Mesodermal cell (in vitro differentiated cells): ENCODE data around the gene DPYD.

Source experiments
- H3K27ac ChIP-seq: 2 replicates; pipeline ENCODE4 v1.7.0; 2013; ENCODE audit warnings: mild to moderate bottlenecking, low read depth, low read length, moderate library complexity; ENCODE audit not compliant: severe bottlenecking
- H3K36me3 ChIP-seq: 2 replicates; pipeline ENCODE4 v1.7.1; 2013; ENCODE audit warnings: mild to moderate bottlenecking, low read length, moderate library complexity; ENCODE audit not compliant: control insufficient read depth, insufficient read depth
- H3K4me1 ChIP-seq: one replicate; pipeline ENCODE4 v1.7.1; 2013; ENCODE audit warnings: mild to moderate bottlenecking, low read length; ENCODE audit not compliant: insufficient read depth, control insufficient read depth, poor library complexity, severe bottlenecking
- H3K4me3 ChIP-seq: 2 replicates; pipeline ENCODE4 v1.7.0; 2013; ENCODE audit warnings: low read length, control low read depth, mild to moderate bottlenecking; ENCODE audit not compliant: insufficient read depth, poor library complexity, severe bottlenecking; ENCODE audit errors: extremely low read depth
- H3K9me3 ChIP-seq: 2 replicates; pipeline ENCODE4 v1.7.1; 2013; ENCODE audit warnings: mild to moderate bottlenecking, low read length, moderate library complexity; ENCODE audit not compliant: control insufficient read depth
- WGBS, 2 experiments: methylation state at CpG; one replicate each; pipeline ENCODE4 v1.1.5; 2013; ENCODE audit warnings: missing lambda C conversion rate in 2 of 2; ENCODE audit not compliant: insufficient coverage in 2 of 2; 5-methylcytosine and 5-hydroxymethylcytosine counted together

The DPYD gene

GRCh38 chr1:97925151-97925550, 4.3 kb upstream of the DPYD start:
- Histone ChIP-seq H3K9me3 (peaks cover 4% of the 10 kb centered on the region), H3K36me3 (no peaks in the 10 kb centered on the region), H3K4me3 (no peak overlapping the region), H3K4me1 (peaks cover 2% of the 10 kb centered on the region), H3K27ac (no peak overlapping the region)

GRCh38 chr1:97923811-97924210, 3.0 kb upstream of the DPYD start:
- H3K4me1 ChIP-seq, result peaks cover 2% of the 10 kb centered on the region
- WGBS, 2 experiments, result no CpG with 5 or more reads among the region's 2 CpGs
- H3K9me3 ChIP-seq, result peaks cover 4% of the 10 kb centered on the region
- H3K4me3 ChIP-seq, result no peak overlapping the region
- no peaks in the 10 kb centered on the region for H3K36me3 ChIP-seq
- no peak overlapping the region for H3K27ac ChIP-seq

GRCh38 chr1:97920276-97920831, 480 bp downstream of the DPYD start:
- H3K36me3 ChIP-seq, result no peaks in the 10 kb centered on the region
- no peaks in the 10 kb centered on the region for H3K9me3 ChIP-seq
- peak overlapping the region; percentile 72 for H3K4me3 ChIP-seq
- peak overlapping the region; percentile 49 for H3K27ac ChIP-seq
- peaks cover 11% of the 10 kb centered on the region for H3K4me1 ChIP-seq
- WGBS, 2 experiments, result 1% methylated on average over 14 to 15 of the region's 24 CpGs

- Histone ChIP-seq H3K4me1 (peaks cover 11% of the 10 kb centered on the region), H3K36me3 (no peaks in the 10 kb centered on the region), H3K9me3 (no peaks in the 10 kb centered on the region), H3K4me3 (peak overlapping the region; percentile 72), H3K27ac (no peak overlapping the region)
- WGBS, 2 experiments, result 78 to 86% methylated on average over 1 to 2 of the region's 6 CpGs
Measured at GRCh38 chr1:97919585-97920261, 1.1 kb downstream of the DPYD start.

- no peak overlapping the region for H3K4me3 ChIP-seq
- WGBS, 2 experiments, result 80% methylated on average over 1 of the region's 1 CpG; no CpG with 5 or more reads in 1 of the 2 experiments
- H3K4me1 ChIP-seq, result peaks cover 9% of the 10 kb centered on the region
- H3K27ac ChIP-seq, result no peak overlapping the region
- H3K9me3 ChIP-seq, result no peaks in the 10 kb centered on the region
- H3K36me3 ChIP-seq, result no peaks in the 10 kb centered on the region
Measured at GRCh38 chr1:97918961-97919360, 1.9 kb downstream of the DPYD start.

GRCh38 chr1:97913506-97914139, 7.2 kb downstream of the DPYD start:
- WGBS, 2 experiments, result 100% methylated on average over 1 of the region's 3 CpGs
- H3K4me1 ChIP-seq, result peaks cover 9% of the 10 kb centered on the region
- no peaks in the 10 kb centered on the region for H3K36me3 ChIP-seq

GRCh38 chr1:97911266-97912215, 9.3 kb downstream of the DPYD start:
- WGBS, 2 experiments, result 81 to 92% methylated on average over 4 to 5 of the region's 8 CpGs
- H3K27ac ChIP-seq, result no peak overlapping the region
- no peak overlapping the region for H3K4me3 ChIP-seq
- no peaks in the 10 kb centered on the region for H3K36me3 ChIP-seq
- H3K4me1 ChIP-seq, result peaks cover 5% of the 10 kb centered on the region
- no peaks in the 10 kb centered on the region for H3K9me3 ChIP-seq

More at GRCh38 chr1:97913506-97914139, 7.2 kb downstream of the DPYD start:
- Histone ChIP-seq H3K4me3 (no peak overlapping the region), H3K27ac (no peak overlapping the region), H3K9me3 (no peaks in the 10 kb centered on the region)

GRCh38 chr1:97909266-97909665, 11.6 kb downstream of the DPYD start:
- H3K4me3 ChIP-seq, result no peak overlapping the region
- no peaks in the 10 kb centered on the region for H3K36me3 ChIP-seq
- H3K9me3 ChIP-seq, result no peaks in the 10 kb centered on the region
- H3K27ac ChIP-seq, result no peak overlapping the region
- peaks cover 4% of the 10 kb centered on the region for H3K4me1 ChIP-seq

GRCh38 chr1:97907886-97908285, 12.9 kb downstream of the DPYD start:
- Histone ChIP-seq H3K4me3 (no peak overlapping the region), H3K27ac (no peak overlapping the region), H3K36me3 (no peaks in the 10 kb centered on the region), H3K9me3 (no peaks in the 10 kb centered on the region), H3K4me1 (peaks cover 4% of the 10 kb centered on the region)
- 76 to 80% methylated on average over 1 to 2 of the region's 3 CpGs for WGBS, 2 experiments

- 60 to 86% methylated on average over 1 to 3 of the region's 7 CpGs for WGBS, 2 experiments
- H3K9me3 ChIP-seq, result no peaks in the 10 kb centered on the region
- peak overlapping the region; percentile 54 for H3K27ac ChIP-seq
- no peak overlapping the region for H3K4me3 ChIP-seq
- no peaks in the 10 kb centered on the region for H3K36me3 ChIP-seq
- peaks cover 4% of the 10 kb centered on the region for H3K4me1 ChIP-seq
Measured at GRCh38 chr1:97906567-97907241, 14.1 kb downstream of the DPYD start.
